GM21723 (cell line): ENCODE measurements around the gene PTP4A1.
"Not testable (repeated sequence)": the region's sequence is repeated elsewhere in the genome, so short reads cannot be mapped to it uniquely, and the experiment has no call there.

Experiments
- ATAC-seq: cut with Tn5 transposase; IDR thresholded peaks from one replicate; pipeline ENCODE4 v1.9.1; 2021; ENCODE audit warnings: mild to moderate bottlenecking, moderate library complexity; ENCODE audit not compliant: unreplicated experiment

PTP4A1 gene

GRCh38 chr6:63581355-63582013 lies 9.2 kb downstream of the PTP4A1 start:
- ATAC-seq: no peak

GRCh38 chr6:63582579-63583231 lies 10.4 kb downstream of the PTP4A1 start:
- no peak for ATAC-seq

- no peak for ATAC-seq
Measured at GRCh38 chr6:63584125-63584514, 11.8 kb downstream of the PTP4A1 start.

- ATAC-seq: no peak
Measured at GRCh38 chr6:63584566-63584965, 12.3 kb downstream of the PTP4A1 start.

- not testable (repeated sequence) for ATAC-seq
Measured at GRCh38 chr6:63585652-63586051, 13.4 kb downstream of the PTP4A1 start.

DNA sequence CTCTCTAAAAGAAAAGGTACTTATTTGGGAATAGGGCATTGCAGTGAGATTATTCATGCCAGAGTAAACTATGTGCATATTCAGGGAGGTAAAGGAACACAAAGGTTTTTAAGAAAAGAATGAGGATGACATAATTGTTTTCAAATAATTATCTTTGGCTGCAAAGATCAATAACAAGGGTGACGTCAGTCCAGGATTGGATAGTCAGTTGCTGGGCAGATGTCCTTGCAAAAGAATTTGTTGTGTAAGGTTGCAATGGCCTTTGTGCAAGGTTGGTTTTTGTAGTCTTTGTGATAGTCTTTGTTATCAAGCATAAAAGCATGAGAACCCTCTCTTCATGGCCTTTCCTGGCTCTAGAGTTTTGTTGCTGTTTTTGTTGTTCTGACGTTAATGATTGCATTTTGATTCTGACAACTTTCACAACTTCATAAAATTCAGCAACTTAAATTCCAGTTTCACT lies 17.7 kb downstream of the PTP4A1 start:
- ATAC-seq: no peak

DNA sequence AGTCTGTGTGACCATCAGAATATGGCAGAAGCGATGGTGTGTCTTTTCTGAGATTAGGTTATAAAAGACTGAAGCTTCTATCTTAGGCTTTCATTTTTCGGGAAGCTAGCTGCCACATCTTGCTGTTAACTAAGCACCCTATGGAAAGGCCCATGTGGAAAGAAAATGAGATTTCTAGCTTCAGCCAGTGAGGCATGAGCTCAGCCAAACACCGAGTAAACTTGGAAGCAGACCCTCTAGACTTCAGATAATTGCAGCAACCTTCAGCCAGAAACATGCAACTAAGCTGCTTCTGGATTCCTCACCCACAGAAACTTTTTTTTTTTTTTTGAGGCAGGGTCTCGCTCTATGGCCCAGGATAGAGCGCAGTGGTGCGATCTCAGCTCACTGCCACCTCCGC lies 20.6 kb downstream of the PTP4A1 start:
- ATAC-seq: no peak

DNA sequence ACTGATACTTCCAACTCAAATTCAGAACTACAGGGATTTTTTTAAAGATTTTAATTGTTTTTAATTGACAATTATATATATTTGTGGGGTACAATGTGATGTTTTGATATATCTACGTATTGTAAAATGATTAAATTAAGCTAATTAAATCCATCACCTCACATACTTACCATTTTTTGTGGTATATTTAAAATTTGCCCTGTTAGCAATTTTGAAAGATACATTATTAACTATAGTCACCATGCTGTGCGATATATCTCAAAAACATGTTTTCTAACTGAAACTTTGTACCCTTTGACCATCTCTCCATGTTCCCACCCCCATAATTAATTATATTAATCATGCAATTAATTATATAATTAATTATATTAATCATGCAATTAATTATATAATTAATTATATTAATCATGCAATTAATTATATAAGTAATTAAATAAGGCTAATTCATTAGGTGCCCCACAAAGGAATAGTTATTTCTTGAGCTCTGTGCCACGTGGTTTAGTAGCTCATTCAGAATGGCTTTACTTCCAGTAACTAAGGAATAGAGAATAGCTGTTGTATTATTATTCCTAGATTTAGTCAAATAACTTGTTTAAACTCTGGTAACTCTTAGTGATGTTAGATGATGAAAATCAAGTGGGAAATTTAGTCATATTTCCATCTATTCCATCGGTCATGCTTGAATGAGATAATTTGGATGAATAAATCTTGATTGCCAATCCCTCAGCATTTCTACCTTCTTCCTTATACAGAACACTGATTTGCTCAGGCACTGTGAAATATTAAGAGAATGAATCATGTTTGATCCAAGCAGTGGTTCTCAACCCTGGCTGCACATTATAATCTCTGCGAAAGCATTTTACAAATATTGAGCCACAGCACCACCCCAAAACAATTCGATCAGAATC lies 25.1 kb downstream of the PTP4A1 start:
- no peak for ATAC-seq

GRCh38 chr6:63598049-63599036 lies 26.1 kb downstream of the PTP4A1 start:
- peak; percentile 99 for ATAC-seq

- ATAC-seq: no peak
Measured at GRCh38 chr6:63599243-63599642, 27.0 kb downstream of the PTP4A1 start.

GRCh38 chr6:63600136-63600535 lies 27.9 kb downstream of the PTP4A1 start:
- no peak for ATAC-seq

DNA sequence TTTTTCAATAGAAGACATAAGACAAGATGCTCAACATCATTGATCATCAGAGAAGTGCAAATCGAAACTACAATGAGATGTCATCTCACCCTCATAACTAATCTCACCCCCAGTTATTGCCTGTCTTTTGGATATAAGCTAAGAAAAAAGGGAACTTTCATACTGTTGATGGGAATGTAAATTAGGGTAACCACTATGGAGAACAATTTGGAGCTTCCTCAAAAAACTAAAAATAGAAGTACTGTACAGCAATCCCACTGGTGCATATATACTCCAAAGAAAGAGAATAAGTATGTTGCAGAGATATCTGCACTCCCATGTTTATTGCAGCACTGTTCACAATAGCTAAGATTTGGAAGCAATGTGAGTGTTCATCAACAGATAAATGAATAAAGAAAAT lies 37.0 kb downstream of the PTP4A1 start:
- no peak for ATAC-seq

DNA sequence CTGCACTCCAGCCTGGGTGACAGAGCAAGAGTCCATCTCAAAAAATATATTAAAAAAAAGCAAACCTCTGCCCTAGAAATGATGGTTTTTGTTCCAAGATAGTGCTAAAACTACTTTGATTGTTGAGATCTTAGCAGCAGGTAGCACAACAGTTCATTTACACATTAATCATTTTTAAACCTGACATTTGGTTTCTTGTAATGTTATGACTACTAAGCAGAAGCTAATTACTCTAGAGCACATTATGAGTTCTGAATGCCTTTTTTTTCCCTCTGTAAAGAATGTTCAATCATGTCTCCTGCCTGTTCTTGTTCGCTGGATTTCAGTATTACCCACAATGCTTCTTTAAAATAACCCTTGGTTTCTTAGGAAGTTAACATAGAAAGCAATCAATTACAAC lies 38.7 kb downstream of the PTP4A1 start:
- no peak for ATAC-seq

DNA sequence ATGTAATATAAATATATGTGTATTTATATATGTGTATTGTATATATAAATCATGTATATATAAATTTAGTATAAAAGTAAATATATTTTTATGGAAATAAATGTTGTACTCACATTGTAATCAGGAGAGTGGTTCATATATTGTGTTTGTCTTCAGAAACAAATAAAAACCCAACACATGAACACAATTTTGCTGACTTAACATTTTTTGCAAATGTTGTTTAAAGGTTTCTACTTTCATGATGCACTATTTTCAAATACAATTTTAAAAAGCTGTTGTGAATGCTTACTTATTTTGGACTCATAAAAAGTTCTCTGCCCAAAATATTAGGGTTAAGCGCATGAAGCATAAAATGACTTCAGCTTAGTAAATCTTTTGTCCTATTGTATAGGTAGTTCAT lies 39.3 kb downstream of the PTP4A1 start:
- no peak for ATAC-seq

DNA sequence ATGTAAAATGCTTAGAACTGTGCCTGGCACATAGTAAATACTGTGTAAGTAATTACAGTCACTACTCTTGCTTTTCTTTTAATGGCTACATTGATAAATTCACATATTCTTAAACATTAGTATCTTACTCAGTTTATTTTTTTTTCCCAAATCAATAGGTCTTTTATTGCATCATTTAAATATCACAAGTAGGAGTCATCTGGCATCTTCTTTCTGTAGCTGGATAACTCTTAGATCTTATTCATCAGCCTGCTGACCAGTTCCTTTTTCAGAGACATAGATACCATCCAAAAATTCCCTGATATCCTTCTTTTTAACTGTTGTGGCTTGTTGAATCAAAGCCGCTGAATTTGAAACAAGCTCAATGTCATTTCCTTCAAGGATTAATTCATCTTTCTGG lies 43.3 kb downstream of the PTP4A1 start:
- ATAC-seq: no peak
